Effector memory CD8-positive, alpha-beta T cell (primary cell): Measurements from ENCODE around the gene PEF1.
A peak's percentile ranks its signal among the peaks of the same experiment; 100 is the strongest.

ENCODE experiments used
- ATAC-seq: fragments of 150-1000 bp; cut with Tn5 transposase; replicated peaks from 2 replicates; pipeline ENCODE4 v1.10.0; 2021; ENCODE audit warnings: mild to moderate bottlenecking, moderate library complexity
- DNase-seq, 3 experiments: peaks; one replicate each; pipeline ENCODE4 v3.0.0; 2021
- H3K27ac Mint-ChIP-seq, 2 donors: one replicate each; pipeline ENCODE4 v1.8.0; 2022; ENCODE audit warnings: mild to moderate bottlenecking in 2 of 2, mixed read lengths in 2 of 2, moderate library complexity in 2 of 2
- H3K27me3 Mint-ChIP-seq, 2 donors: one replicate each; pipeline ENCODE4 v1.8.0; 2022; ENCODE audit warnings: mixed read lengths in 2 of 2
- H3K36me3 Mint-ChIP-seq: one replicate; pipeline ENCODE4 v1.8.0; 2022; ENCODE audit warnings: mild to moderate bottlenecking, moderate library complexity, mixed read lengths; ENCODE audit not compliant: insufficient read depth
- H3K4me1 Mint-ChIP-seq, 2 donors: one replicate each; pipeline ENCODE4 v1.8.0; 2022; ENCODE audit warnings: low read depth in 2 of 2, mixed read lengths in 2 of 2
- H3K4me3 Mint-ChIP-seq, 2 donors: one replicate each; pipeline ENCODE4 v1.8.0; 2022; ENCODE audit warnings: mild to moderate bottlenecking in 2 of 2, mixed read lengths in 2 of 2, moderate library complexity in 2 of 2
- H3K9me3 Mint-ChIP-seq, 2 donors: one replicate each; pipeline ENCODE4 v1.8.0; 2022; ENCODE audit warnings: mixed read lengths in 2 of 2
- total RNA-seq, 9 experiments: gene quantifications; one replicate each; lab custom pipeline; 2026; lab: John Stamatoyannopoulos, UW

The PEF1 gene
- 33.8 to 66.0 (median 54.4) reads per million in 9 experiments for total RNA-seq

- peaks cover 25 to 27% of the 10 kb centered on the region in 2 donors for H3K4me1 Mint-ChIP-seq
- H3K9me3 Mint-ChIP-seq, result peaks cover 0 to 2% of the 10 kb centered on the region in 2 donors
- peaks cover 17% of the 10 kb centered on the region for H3K36me3 Mint-ChIP-seq
- DNase-seq (peak; percentile 99), ATAC-seq (peak; percentile 84)
- peak within 1 kb of the TSS; percentile 99 to 100 for H3K27ac Mint-ChIP-seq
- H3K27me3 Mint-ChIP-seq, result no peaks in the 10 kb centered on the region
- H3K4me3 Mint-ChIP-seq, result peak within 1 kb of the TSS; percentile 94 to 97
These were observed at the start of gene PEF1 for GRCh38 chr1:31644560-31645273. Gene PEF1, minus strand, starts transcription at chr1:31644876. Its CDS starts 12 bp downstream, at chr1:31644864.

- Mint-ChIP-seq H3K4me1 (peaks cover 0 to 3% of the 10 kb centered on the region in 2 donors), H3K4me3 (no peak overlapping the region), H3K27ac (no peak overlapping the region), H3K36me3 (no peaks in the 10 kb centered on the region), H3K27me3 (peaks cover 15 to 21% of the 10 kb centered on the region in 2 donors), H3K9me3 (no peaks in the 10 kb centered on the region)
- no peak for ATAC-seq
- DNase-seq, result no peak
These were observed 48.6 kb upstream of the PEF1 start for GRCh38 chr1:31693231-31693630.

GRCh38 chr1:31691951-31692350 is 47.3 kb upstream of the PEF1 start:
- no peaks in the 10 kb centered on the region for H3K9me3 Mint-ChIP-seq
- no peaks in the 10 kb centered on the region for H3K36me3 Mint-ChIP-seq
- no peak overlapping the region for H3K4me3 Mint-ChIP-seq
- H3K27ac Mint-ChIP-seq, result peak overlapping the region in 1 of 2 donors; percentile 59
- no peak for DNase-seq
- H3K4me1 Mint-ChIP-seq, result no peaks in the 10 kb centered on the region
- H3K27me3 Mint-ChIP-seq, result peaks cover 19 to 34% of the 10 kb centered on the region in 2 donors
- ATAC-seq, result no peak

GRCh38 chr1:31691446-31691845 is 46.8 kb upstream of the PEF1 start:
- Mint-ChIP-seq H3K36me3 (no peaks in the 10 kb centered on the region), H3K27me3 (peaks cover 24 to 39% of the 10 kb centered on the region in 2 donors), H3K4me3 (no peak overlapping the region), H3K9me3 (no peaks in the 10 kb centered on the region), H3K27ac (peak overlapping the region in 1 of 2 donors; percentile 59), H3K4me1 (no peaks in the 10 kb centered on the region)
- ATAC-seq (no peak), DNase-seq (no peak)

- Mint-ChIP-seq H3K9me3 (no peaks in the 10 kb centered on the region), H3K27ac (no peak overlapping the region), H3K27me3 (peaks cover 29 to 44% of the 10 kb centered on the region in 2 donors), H3K4me1 (no peaks in the 10 kb centered on the region), H3K4me3 (no peak overlapping the region), H3K36me3 (no peaks in the 10 kb centered on the region)
- ATAC-seq (no peak), DNase-seq (no peak)
These were observed 46.2 kb upstream of the PEF1 start for GRCh38 chr1:31690921-31691320.

- no peak overlapping the region for H3K27ac Mint-ChIP-seq
- no peak for DNase-seq
These were observed 45.2 kb upstream of the PEF1 start for GRCh38 chr1:31689854-31690253.

GRCh38 chr1:31689379-31689778 is 44.7 kb upstream of the PEF1 start:
- Mint-ChIP-seq H3K4me1 (no peaks in the 10 kb centered on the region), H3K27ac (no peak overlapping the region), H3K36me3 (no peaks in the 10 kb centered on the region), H3K27me3 (peaks cover 43 to 59% of the 10 kb centered on the region in 2 donors), H3K9me3 (no peaks in the 10 kb centered on the region), H3K4me3 (no peak overlapping the region)
- ATAC-seq (no peak), DNase-seq (no peak)

More at GRCh38 chr1:31689854-31690253, 45.2 kb upstream of the PEF1 start:
- no peak for ATAC-seq
- no peaks in the 10 kb centered on the region for H3K36me3 Mint-ChIP-seq
- H3K27me3 Mint-ChIP-seq, result peaks cover 39 to 55% of the 10 kb centered on the region in 2 donors
- no peaks in the 10 kb centered on the region for H3K9me3 Mint-ChIP-seq
- H3K4me3 Mint-ChIP-seq, result no peak overlapping the region
- no peaks in the 10 kb centered on the region for H3K4me1 Mint-ChIP-seq

- ATAC-seq (no peak), DNase-seq (no peak)
- Mint-ChIP-seq H3K4me3 (no peak overlapping the region), H3K9me3 (no peaks in the 10 kb centered on the region), H3K36me3 (no peaks in the 10 kb centered on the region), H3K27me3 (peaks cover 44 to 70% of the 10 kb centered on the region in 2 donors), H3K27ac (no peak overlapping the region), H3K4me1 (no peaks in the 10 kb centered on the region)
These were observed 43.7 kb upstream of the PEF1 start for GRCh38 chr1:31688233-31688918.

- Mint-ChIP-seq H3K27ac (no peak overlapping the region), H3K27me3 (peaks cover 44 to 77% of the 10 kb centered on the region in 2 donors), H3K4me1 (no peaks in the 10 kb centered on the region), H3K36me3 (no peaks in the 10 kb centered on the region), H3K9me3 (no peaks in the 10 kb centered on the region), H3K4me3 (no peak overlapping the region)
- DNase-seq, result no peak
- ATAC-seq, result no peak
These were observed 42.9 kb upstream of the PEF1 start for GRCh38 chr1:31687601-31688000.

GRCh38 chr1:31685795-31686194 is 41.1 kb upstream of the PEF1 start:
- no peak for DNase-seq
- no peak for ATAC-seq
- H3K4me1 Mint-ChIP-seq, result no peaks in the 10 kb centered on the region
- H3K27ac Mint-ChIP-seq, result no peak overlapping the region
- no peaks in the 10 kb centered on the region for H3K9me3 Mint-ChIP-seq
- no peak overlapping the region for H3K4me3 Mint-ChIP-seq
- no peaks in the 10 kb centered on the region for H3K36me3 Mint-ChIP-seq
- peaks cover 44 to 90% of the 10 kb centered on the region in 2 donors for H3K27me3 Mint-ChIP-seq

GRCh38 chr1:31683997-31684396 is 39.3 kb upstream of the PEF1 start:
- peaks cover 33 to 86% of the 10 kb centered on the region in 2 donors for H3K27me3 Mint-ChIP-seq
- H3K4me1 Mint-ChIP-seq, result no peaks in the 10 kb centered on the region
- no peaks in the 10 kb centered on the region for H3K36me3 Mint-ChIP-seq
- H3K9me3 Mint-ChIP-seq, result no peaks in the 10 kb centered on the region
- DNase-seq (no peak), ATAC-seq (peak; percentile 29)
- no peak overlapping the region for H3K4me3 Mint-ChIP-seq
- H3K27ac Mint-ChIP-seq, result no peak overlapping the region

- H3K36me3 Mint-ChIP-seq, result no peaks in the 10 kb centered on the region
- no peaks in the 10 kb centered on the region for H3K4me1 Mint-ChIP-seq
- H3K27ac Mint-ChIP-seq, result no peak overlapping the region
- DNase-seq, result no peak
- H3K9me3 Mint-ChIP-seq, result no peaks in the 10 kb centered on the region
- no peak for ATAC-seq
- H3K4me3 Mint-ChIP-seq, result no peak overlapping the region
- H3K27me3 Mint-ChIP-seq, result peaks cover 19 to 69% of the 10 kb centered on the region in 2 donors
These were observed 36.7 kb upstream of the PEF1 start for GRCh38 chr1:31681415-31681814.

- no peaks in the 10 kb centered on the region for H3K4me1 Mint-ChIP-seq
- H3K36me3 Mint-ChIP-seq, result no peaks in the 10 kb centered on the region
- no peak overlapping the region for H3K27ac Mint-ChIP-seq
- peaks cover 13 to 65% of the 10 kb centered on the region in 2 donors for H3K27me3 Mint-ChIP-seq
- H3K4me3 Mint-ChIP-seq, result no peak overlapping the region
- no peak for DNase-seq
- ATAC-seq, result no peak
- no peaks in the 10 kb centered on the region for H3K9me3 Mint-ChIP-seq
These were observed 35.1 kb upstream of the PEF1 start for GRCh38 chr1:31679676-31680230.
